GM12801 (cell line): ENCODE measurements around the gene LYPD4.

Experiments used
- CTCF ChIP-seq: IDR thresholded peaks from one replicate; pipeline ENCODE4 v1.5.1; 2011; ENCODE audit warnings: control low read depth; ENCODE audit not compliant: insufficient read length; ENCODE audit errors: extremely low read depth

Gene LYPD4

GRCh38 chr19:41843371-41843770 is 1.1 kb downstream of the LYPD4 start:
- TF ChIP-seq CTCF = no peak

GRCh38 chr19:41839211-41839610 is 5.3 kb downstream of the LYPD4 start:
- TF ChIP-seq CTCF = no peak

GRCh38 chr19:41837981-41838708 is 6.3 kb downstream of the LYPD4 start:
- TF ChIP-seq CTCF = no peak

GRCh38 chr19:41821003-41821735 is 23.3 kb downstream of the LYPD4 start:
- no peak for TF ChIP-seq CTCF

- no peak for TF ChIP-seq CTCF
These were observed 27.7 kb downstream of the LYPD4 start for GRCh38 chr19:41816761-41817160.

- TF ChIP-seq CTCF = no peak
These were observed 29.2 kb downstream of the LYPD4 start for GRCh38 chr19:41815301-41815700.

- TF ChIP-seq CTCF = no peak
These were observed 30.6 kb downstream of the LYPD4 start for GRCh38 chr19:41813911-41814310.
